Psoas muscle (tissue), 8 donors: ENCODE results near the gene HRK. TPM values are rescaled to one million over a fixed set of nuclear protein-coding genes. Genes with fewer than 3 reads are reported as not detected.

Experiments used
- ATAC-seq, 4 donors: fragments of 200-7000 bp; cut with Tn5 transposase; one replicate each; pipeline ENCODE4 v1.9.1; 2020; ENCODE audit warnings: moderate library complexity in 3 of 4, mild to moderate bottlenecking in 2 of 4
- DNase-seq, 2 donors: peaks; one replicate each; pipeline ENCODE4 v3.0.0-alpha.2; 2020
- H3K27ac ChIP-seq: fragments of 200-600 bp; one replicate; pipeline ENCODE4 v1.8.0; 2022
- H3K27me3 ChIP-seq, 3 donors: fragments of 200-600 bp in 1 of 3; one replicate each; pipeline versions ENCODE4 v1.6.1 to v1.8.0; 2013 to 2022; ENCODE audit warnings: low read length in 2 of 3, mild to moderate bottlenecking in 2 of 3, moderate library complexity in 1 of 3; ENCODE audit not compliant: insufficient read depth in 3 of 3
- H3K36me3 ChIP-seq, 2 donors: fragments of 200-600 bp in 1 of 2; one replicate each; pipeline versions ENCODE4 v1.6.1 to v1.8.0; 2013 to 2022; ENCODE audit warnings: low read depth in 1 of 2, mild to moderate bottlenecking in 1 of 2, moderate library complexity in 1 of 2; ENCODE audit not compliant: insufficient read depth in 1 of 2
- H3K4me1 ChIP-seq: fragments of 200-600 bp; one replicate; pipeline ENCODE4 v1.8.0; 2022
- H3K4me3 ChIP-seq: fragments of 200-600 bp; one replicate; pipeline ENCODE4 v1.8.0; 2022; ENCODE audit warnings: mild to moderate bottlenecking
- H3K9me3 ChIP-seq: fragments of 200-600 bp; one replicate; pipeline ENCODE4 v1.8.0; 2022
- CTCF ChIP-seq: fragments of 200-600 bp; IDR thresholded peaks from one replicate; pipeline ENCODE4 v1.8.0; 2022; ENCODE audit warnings: antibody characterized with exemption
- WGBS, 3 donors: extraction: QIAGEN DNeasy Blood & Tissue Kit; methylation state at CpG; one replicate each; pipeline versions ENCODE4 v1.1.6 to v1.1.7; 2013; 5-methylcytosine and 5-hydroxymethylcytosine counted together
- intact Hi-C, 2 donors: fragments of 100-400 bp; cut with DNase I; formaldehyde crosslinking; loops; one replicate each; pipeline versions ENCODE4 v1.11.0 to v1.14.2; 2022
- polyA plus RNA-seq, 3 donors: library from polyadenylated mRNA; stranded (reverse); fragments of 200-250 nt; gene quantifications; one replicate each; pipeline ENCODE4 v1.2.3, GENCODE V29; 2013
- total RNA-seq, 4 donors: library from RNA; stranded (reverse); fragmentation: NEBNext Ultra II Directional in 2 of 4; extraction: Animal tissue kit (Norgen Biotek cat#: 25700) in 2 of 4; gene quantifications; one replicate each; pipeline versions ENCODE4 v1.2.1 to v1.2.4, GENCODE V29; 2021 to 2023
- donor health status: healthy with polysubstance abuse.
- donor health status: DM: no; HTN: no; CAD: no; lungs with moderate emphysema.
- donor health status: Bipolar disorder and iron deficiency.
- donor health status: healthy.
- donor health status: DM: yes; HTN: yes; CAD: no.
- donor health status: DM: no; HTN: no; CAD: no.
- donor health status: DM: no; HTN: no; CAD: no.
- donor health status: DM: yes; HTN: yes; CAD: no.

The HRK gene
- total and polyA plus RNA-seq, 7 donors, result under 0.01 to 0.60 (median 0.01) TPM; not detected in 2

DNA sequence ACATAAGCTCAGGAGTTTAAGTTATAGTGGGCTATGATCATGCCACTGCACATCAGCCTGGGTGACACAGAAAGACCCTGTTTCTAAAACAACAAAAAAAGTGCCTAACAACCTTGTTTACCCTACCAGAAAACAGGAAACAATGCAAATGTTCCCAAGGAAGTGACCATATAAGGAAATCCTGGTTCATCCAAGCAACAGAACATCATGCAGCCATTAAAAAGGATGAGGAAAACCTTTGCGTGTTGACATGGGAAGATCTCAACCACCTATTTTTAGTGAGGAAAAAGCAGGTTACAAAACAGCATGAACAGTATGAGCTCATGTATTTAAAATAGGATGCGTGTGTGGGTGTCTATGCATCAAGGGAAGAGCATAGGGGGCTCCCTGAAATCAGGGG is 13.7 kb downstream of the HRK start:
- Histone ChIP-seq H3K27me3 (no peaks in the 10 kb centered on the region), H3K9me3 (no peaks in the 10 kb centered on the region), H3K36me3 (no peaks in the 10 kb centered on the region), H3K27ac (no peak overlapping the region), H3K4me1 (no peaks in the 10 kb centered on the region), H3K4me3 (no peak overlapping the region)
- WGBS, 3 donors, result 85 to 94% (median 87%) methylated on average over 2 of the region's 2 CpGs
- DNase-seq, result no peak
- intact Hi-C loops, result no loop called here
- TF ChIP-seq CTCF, result no peak
- ATAC-seq, result no peak

DNA sequence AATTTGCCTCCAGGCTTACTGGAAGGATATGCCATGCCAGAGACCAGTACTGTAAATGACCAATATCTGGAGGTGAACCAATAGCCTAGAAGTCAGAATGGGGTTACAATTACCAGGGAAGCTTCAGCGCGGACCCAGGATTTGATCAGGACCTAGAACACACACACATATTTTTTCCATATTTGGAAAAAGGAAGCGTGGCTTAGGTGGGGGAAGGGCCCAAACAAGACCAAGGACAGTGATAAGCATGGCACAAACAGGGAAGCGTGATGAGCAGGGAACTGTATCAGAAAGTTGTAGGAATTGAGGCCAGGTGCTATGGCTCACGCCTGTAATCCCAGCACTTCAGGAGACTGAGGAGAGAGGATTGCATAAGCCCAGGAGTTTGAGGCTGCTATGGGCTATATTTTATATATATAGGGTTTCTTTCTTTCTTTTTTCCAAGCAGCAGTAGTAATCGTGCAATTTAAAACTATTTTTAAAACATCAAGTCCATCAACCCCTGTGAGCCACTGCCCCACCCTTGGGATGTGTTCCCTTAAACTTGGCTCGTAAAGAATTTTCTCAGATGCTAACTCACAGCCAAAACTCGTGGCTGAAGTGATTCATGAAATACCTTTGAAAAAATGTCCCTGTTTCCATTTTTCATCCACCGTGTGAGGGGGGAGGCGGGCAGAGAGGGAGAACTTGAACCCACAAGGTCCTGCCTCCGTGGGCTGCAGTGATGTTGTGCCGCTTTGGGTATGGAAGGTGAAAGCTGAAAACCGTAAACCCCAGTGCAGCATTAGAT is 16.7 kb downstream of the HRK start:
- Histone ChIP-seq H3K36me3 (no peaks in the 10 kb centered on the region), H3K4me1 (no peaks in the 10 kb centered on the region), H3K9me3 (no peaks in the 10 kb centered on the region), H3K27me3 (peaks cover 0 to 4% (median 0%) of the 10 kb centered on the region in 3 donors), H3K27ac (no peak overlapping the region), H3K4me3 (no peak overlapping the region)
- intact Hi-C loops, result no loop called here
- DNase-seq (no peak), ATAC-seq (no peak)
- TF ChIP-seq CTCF, result no peak
- 54 to 62% (median 56%) methylated on average over 13 of the region's 13 CpGs for WGBS, 3 donors

DNA sequence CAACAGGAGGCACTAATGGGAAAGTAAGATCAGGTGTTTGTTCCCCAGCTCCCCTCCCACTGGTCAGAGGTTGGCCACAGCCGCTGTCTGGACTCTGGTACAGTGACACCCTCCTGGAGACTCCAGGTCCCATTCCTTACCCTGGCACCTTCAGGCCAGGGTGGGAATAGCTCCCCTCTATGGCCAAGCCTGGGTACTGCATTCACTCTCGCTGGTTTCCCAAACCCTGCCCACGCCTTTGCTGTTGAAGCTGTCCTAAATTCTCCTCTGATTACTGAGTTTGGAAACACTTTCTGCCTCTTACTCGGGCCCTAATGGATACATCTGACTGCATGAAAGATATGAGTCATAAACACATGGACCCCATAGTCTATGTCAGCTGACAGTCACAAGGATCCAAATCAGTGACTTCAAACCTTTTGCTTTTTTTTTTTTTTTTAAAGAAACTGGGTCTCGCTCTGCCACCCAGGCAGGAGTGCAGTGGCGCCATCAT is 17.9 kb downstream of the HRK start:
- intact Hi-C loops, result no loop called here
- Histone ChIP-seq H3K9me3 (no peaks in the 10 kb centered on the region), H3K4me3 (no peak overlapping the region), H3K36me3 (no peaks in the 10 kb centered on the region), H3K4me1 (no peaks in the 10 kb centered on the region), H3K27ac (no peak overlapping the region), H3K27me3 (peaks cover 0 to 4% (median 0%) of the 10 kb centered on the region in 3 donors)
- no peak for DNase-seq
- peak; percentile 10 for TF ChIP-seq CTCF
- ATAC-seq, result no peak
- 47 to 55% (median 50%) methylated on average over 6 of the region's 6 CpGs for WGBS, 3 donors

GRCh38 chr12:116862167-116862566 is 19.1 kb downstream of the HRK start:
- no peaks in the 10 kb centered on the region for H3K9me3 ChIP-seq
- WGBS, 3 donors, result 94 to 98% (median 97%) methylated on average over 4 of the region's 4 CpGs

More at GRCh38 chr12:116862167-116862566, 19.1 kb downstream of the HRK start:
- ATAC-seq (no peak), DNase-seq (no peak)
- intact Hi-C loops, result no loop called here
- H3K4me3 ChIP-seq, result no peak overlapping the region
- H3K36me3 ChIP-seq, result no peaks in the 10 kb centered on the region
- no peak overlapping the region for H3K27ac ChIP-seq
- H3K27me3 ChIP-seq, result peaks cover 0 to 5% (median 4%) of the 10 kb centered on the region in 3 donors
- no peaks in the 10 kb centered on the region for H3K4me1 ChIP-seq
- no peak for TF ChIP-seq CTCF
